ENCODE data around the gene ANKRD40CL.

ANKRD40CL gene

DNA sequence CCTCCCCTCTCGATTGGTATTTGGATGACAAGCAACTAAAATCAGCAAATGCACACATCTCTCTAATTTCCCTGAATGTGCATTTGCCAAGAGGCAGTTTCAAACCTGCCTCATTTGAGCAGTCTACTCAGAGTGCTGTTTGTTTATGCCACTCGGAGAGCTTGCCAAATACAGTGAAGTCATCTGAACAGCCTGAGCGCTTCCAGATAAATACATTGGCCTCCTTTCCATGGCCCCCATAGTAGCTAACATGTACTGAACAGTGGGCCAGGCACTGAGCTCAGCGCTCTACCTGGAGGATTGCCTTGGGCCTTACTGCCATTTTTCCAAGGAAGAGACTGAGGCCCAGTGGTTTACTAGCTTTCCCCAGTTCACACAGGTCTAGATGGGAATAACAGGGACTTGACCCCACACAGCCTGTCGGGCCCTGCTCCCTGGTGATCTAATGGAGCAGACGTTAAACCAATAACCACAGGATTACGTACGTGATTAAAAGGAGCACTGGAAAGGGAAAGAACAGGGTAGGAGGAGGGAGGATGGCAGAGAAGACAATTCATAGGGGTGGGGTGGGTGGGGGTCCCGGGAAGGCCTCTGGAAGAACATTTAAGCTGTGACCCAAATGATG, 18.7 kb upstream of the ANKRD40CL start:
- no peak for DNase-seq

DNA sequence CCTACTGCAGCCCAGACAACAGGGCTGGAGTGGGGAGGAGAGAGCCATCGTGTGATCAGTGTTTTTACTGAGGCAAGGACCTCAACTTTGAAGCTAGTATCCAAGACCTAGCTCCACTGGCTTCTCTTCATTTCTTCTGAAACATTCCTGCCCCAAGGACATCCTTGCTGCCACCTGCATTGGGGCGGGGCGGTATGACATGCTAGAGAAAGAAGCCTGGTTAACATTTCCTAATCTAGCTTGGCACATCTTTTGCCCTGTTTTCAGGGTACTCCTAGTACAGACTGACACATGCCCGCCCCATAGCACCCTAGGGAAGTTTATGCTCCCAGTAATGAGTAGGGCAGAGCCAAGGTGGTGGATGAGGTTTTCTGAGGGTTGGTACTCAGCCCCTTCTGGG, 17.8 kb upstream of the ANKRD40CL start:
- no peak for DNase-seq

DNA sequence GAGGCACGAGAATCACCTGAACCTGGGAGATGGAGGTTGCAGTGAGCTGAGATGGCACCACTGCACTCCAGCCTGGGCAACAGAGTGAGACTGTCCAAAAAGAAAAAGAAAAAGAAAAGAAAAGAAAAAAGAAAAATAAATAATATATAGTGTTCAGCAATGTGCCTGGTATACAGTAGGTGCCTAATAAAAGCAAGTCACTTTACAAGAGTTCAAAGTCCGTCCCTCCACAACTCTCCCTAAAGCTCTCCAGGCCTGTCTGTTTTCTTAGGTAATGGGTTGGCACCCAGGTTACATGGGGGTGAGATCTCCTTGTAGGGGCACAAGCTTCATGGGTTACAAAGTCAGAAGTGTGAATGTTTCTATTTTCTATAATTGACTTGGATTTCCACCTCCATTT, 16.6 kb upstream of the ANKRD40CL start:
- DNase-seq, result no peak

DNA sequence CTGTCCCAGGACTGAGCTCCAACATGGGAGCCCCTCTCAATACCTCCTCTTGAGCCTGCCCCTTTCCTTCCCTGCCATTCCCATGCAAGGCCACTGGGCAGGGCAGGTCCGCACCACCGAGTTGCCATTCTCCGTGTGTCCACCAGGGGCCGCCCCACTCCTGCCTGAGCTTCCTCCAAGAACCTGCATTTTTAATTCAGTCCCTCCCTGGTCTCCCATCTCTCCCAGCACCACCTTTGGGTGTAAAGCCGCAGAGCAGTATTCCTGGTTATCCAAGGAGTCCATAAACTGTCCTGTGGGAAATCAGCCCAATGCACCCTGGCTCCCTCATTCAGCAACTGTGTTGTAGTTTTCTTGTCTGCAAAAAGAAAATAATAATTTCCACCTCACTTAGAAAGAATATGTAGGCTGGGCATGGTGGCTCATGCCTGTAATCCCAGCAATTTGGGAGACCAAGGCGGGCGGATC, 15.9 kb upstream of the ANKRD40CL start:
- peak; percentile 72 to 73 for DNase-seq

DNA sequence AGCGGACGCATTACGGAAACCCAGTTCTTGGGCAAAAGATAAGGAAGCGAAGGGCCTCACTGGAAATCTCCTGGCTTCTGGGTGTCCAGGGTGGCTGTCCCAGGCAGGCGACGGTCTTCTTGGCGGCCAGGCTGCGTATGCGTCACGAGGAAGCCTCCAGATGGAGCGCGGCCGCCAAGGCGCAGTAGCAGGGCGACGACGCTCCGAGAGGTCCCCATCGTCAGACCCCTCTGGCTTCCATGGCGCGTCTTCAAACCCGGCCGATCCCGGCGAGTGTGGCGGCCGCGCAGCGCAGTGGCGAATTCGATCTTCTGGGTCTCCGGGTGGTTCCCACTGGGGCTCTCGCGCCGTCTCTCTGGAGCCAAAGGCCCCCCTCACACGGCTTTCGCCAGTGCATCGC, 13.8 kb upstream of the ANKRD40CL start:
- DNase-seq, result no peak

DNA sequence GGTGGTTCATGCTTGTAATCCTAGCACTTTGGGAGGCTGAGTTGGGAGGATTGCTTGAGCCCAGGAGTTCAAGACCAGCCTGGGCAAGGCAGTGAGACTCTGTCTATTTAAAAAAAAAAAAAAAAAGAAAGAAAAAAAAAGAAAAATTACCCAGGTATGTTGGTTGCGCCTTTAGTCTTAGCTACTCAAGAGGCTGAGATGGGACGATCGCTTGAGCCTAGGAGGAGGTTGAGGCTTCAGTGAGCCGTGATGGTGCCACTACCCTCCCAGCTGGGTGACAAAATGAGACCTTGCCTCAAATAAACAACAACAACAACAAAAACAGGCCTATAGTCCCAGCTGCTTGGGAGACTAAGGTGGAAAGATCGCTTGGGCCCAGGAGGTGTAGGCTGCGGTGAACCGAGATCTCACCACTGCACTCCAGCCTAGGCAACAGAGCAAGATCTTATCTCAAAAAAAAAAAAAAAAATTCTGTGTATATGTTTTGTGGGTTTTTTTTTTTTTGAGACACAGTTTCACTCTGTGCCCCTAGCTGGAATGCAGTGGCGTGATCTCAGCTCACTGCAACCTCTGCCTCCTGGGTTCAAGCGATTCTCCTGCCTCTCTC, 12.5 kb upstream of the ANKRD40CL start:
- peak; percentile 4 to 19 for DNase-seq

DNA sequence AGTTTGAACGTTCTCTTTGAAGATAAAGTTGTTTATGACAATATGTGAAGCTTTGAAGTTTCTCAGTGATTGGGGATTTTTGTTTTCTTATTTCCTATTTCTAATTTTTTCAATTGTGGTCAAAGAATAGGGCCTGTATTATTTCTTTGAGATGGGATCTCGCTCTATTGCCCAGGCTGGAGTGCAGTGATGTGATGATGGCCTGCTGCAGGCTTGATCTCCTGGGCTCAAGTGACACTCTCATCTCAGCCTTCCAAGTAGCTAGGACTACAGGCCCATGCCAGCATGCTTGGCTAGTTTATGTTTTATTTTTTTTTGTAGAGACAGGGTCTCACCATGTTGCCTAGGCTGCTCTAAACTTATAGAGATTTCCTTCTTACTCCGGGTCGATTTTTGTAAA, 11.7 kb upstream of the ANKRD40CL start:
- no peak for DNase-seq

DNA sequence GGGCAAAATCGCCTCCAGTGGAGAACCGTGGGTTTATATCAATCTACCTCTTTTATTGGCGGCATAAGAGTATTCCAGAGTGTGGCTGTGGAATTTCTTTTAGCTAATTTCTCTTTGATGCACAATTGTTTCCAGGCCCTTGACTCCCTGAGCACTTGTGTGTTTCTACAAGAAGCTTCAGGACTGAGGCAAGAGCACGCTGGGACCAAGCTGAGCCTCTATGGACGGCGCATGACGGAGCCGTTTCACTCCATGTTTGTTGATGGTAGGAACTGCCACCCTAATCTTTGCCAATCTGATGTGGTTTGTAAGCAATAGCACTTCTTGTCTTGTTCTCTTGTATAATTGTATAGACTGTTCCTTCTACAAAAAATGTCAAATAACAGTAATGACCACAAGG, 11.2 kb upstream of the ANKRD40CL start:
- no peak for DNase-seq

DNA sequence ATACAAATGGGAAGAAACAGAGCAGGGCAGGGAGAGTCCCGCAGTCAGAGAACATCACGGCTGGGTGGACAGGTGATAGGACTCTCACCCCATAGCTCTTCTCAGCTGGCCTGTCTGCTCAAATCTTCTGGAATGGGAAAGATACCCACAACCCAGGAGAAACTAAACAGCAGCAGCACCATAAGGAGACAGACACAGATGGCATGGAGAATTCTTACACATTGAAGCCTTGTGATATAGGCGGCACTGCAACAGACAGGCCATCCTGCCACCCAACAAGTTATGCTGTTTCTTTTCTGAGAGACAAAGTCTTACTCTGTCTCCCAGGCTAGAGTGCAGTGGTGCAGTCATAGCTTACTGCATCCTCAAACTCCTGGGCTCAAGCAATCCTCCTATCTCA, 8.6 kb upstream of the ANKRD40CL start:
- DNase-seq, result no peak

DNA sequence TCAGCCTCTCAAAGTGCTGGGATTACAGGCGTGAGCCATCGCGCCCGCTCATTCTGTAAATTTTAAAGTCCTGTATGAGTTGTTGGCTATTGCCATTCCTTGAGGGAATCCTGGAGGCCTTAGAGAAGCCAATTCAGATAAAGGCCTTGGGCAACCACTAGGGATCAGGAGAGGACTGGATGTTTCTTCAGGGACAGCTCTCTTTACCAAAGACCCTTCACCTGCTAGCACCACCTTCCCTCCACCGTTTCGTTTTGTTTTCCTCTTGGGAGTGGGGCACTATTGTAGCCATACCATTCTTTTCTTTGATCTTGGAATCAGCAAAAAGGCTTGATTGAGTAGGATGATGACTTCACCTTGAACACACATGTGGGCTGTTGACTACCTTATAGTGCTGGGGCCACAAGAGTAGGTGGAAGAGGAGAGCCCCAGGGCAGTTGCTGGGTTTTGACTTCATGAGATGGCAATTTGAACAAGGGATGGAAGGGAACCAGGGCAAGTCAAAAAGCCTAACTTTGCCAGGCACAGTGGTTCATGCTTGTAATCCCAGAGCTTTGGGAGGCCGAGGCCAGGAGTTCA, 7.0 kb upstream of the ANKRD40CL start:
- DNase-seq, result no peak

DNA sequence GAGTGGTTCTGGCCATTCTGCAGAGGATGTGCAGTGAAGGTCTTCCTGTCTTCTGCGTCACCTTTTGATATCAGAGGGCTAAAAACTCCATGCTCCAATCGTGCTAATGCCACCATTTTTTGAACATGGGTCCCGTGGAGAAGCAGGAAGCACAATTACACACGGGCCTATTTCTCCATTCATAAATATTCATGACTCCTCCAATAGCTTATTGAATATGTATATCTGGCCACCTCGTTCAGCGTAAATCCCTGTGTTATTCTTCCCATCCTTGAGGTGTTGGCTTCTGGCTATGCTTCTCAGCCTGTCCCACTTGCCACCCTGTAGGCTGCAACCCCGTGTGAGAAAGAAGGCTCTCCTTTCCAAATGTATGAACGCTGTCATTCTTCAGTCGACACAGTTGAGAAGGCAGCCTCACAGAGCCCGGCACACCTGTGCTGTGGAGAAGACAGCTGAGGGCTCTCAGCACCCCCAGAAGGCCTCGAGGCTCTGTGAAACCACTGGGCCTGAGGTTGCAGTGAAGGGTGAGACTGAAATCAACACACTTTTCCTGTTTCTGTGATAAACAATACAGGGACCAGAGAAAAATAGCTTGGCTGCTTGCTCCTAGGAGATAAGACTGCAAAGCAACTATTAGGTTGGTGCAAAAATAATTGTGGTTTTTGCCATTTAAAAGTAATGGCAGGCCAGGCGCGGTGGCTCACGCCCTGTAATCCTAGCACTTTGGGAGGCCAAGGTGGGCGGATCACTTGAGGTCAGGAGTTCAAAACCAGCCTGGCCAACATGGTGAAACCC, 4.9 kb upstream of the ANKRD40CL start:
- DNase-seq, result no peak

DNA sequence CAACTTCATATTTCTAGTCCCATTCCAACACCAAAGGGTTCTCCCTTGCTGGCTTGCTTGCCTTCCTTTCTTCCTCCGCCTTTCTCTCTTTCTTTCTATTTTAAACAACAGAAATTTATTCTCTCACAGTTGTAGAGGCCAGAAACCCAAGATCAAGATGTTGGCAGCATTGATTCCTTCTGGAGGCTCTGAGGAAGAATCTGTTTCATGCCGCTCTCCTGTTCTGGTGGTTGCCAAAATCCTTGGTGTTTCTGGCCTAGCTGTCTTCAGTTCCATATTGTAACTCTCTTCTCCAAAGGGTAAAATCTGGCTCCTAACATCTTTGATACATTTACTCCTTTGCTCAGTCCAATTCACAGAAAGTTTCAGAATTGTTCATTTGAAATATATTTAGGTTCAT, 3.0 kb upstream of the ANKRD40CL start:
- no peak for DNase-seq

DNA sequence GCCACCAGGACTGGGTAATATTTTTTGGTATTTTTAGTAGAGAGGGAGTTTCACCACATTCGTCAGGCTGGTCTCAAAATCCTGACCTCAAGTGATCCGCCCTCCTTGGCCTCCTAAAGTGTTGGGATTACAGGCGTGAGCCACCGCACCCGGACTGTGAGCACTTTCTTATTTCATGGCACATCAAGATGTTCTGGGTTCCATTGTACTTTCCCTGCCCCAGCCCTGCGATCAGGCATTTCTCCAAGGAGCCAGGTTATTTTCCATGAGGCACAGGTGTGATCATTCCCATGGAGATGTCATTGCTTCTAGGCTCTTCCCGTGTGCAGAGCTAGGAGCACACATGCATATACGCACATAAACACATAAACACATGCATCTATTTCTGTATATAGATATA, 2.6 kb upstream of the ANKRD40CL start:
- DNase-seq, result no peak

DNA sequence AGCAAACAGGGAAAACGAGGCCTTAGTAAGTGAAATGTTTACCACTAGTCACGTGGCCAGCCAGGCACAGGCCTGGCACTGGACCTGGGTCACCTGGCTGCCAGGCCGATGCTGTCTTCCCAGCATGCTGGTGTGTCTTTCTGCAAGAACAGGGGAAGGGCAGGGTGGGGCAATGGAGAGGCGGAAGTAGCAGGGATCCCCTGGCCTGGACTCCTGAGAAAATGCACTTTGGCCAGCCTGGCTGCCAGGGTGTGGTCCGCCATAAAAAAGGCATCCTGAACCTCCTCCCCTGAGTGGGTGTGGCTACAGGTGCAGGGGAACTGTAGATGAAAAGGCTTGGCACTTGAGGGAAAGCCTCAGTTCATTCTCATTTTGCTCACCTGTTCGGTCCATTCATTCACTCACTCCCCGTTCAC, 1.0 kb upstream of the ANKRD40CL start:
- no peak for DNase-seq

DNA sequence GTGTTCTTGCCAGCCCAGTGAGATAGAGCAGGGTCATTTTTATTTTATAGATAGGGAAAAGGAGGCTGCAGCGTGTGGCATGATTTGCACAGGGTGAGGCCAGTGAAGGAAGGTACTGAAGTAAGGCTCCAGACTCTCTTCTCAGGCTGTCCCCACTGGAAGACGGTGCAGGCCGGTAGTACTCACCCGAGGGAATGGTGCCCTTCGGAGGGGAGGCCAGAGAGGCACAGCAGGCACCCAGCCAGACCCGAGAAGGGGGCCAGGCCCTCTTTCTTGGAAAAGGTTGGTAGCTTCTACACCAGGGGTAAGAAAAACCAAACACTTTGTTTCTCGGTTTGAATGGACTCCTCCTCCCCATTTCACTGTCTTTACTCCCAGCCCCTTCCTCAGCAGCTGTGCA, 288 bp downstream of the ANKRD40CL start:
- no peak for DNase-seq

DNA sequence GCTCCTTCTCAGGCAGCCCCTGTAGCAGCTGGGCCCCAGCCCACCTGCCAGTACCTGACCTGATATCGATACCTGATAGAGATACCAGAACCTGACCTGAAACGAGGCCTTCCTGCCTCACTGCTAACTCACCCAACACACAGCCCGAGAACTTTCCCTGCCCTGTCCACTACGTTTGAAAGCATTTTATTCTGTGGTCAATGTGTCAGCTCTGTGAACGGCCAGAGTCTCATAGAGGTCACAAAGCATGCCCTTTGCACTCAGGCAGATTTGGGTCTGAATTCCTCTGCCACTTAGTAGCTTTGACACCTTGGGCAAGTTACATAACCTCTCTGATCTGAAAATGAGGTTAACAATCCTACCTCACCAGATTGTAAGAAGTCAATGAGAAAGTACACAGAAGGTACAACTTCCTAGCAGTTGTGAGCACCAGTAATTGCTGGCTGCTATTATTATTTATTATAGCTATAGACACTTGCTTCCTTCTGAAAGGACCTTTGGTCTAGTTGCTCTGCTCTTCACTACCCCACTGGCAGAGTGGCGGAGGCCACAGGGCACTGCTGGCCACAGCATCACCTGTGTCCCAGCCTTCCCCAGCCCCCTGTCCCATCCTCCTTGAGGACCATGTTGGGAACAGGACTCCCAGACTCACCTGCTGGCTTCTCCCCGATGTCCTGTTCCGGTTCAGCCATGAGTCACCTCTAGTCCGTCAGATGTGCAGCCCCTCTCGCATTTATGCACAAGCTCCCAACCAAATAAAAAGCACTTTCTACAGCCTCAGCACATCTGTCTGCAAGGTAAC, 895 bp downstream of the ANKRD40CL start:
- DNase-seq, result no peak

DNA sequence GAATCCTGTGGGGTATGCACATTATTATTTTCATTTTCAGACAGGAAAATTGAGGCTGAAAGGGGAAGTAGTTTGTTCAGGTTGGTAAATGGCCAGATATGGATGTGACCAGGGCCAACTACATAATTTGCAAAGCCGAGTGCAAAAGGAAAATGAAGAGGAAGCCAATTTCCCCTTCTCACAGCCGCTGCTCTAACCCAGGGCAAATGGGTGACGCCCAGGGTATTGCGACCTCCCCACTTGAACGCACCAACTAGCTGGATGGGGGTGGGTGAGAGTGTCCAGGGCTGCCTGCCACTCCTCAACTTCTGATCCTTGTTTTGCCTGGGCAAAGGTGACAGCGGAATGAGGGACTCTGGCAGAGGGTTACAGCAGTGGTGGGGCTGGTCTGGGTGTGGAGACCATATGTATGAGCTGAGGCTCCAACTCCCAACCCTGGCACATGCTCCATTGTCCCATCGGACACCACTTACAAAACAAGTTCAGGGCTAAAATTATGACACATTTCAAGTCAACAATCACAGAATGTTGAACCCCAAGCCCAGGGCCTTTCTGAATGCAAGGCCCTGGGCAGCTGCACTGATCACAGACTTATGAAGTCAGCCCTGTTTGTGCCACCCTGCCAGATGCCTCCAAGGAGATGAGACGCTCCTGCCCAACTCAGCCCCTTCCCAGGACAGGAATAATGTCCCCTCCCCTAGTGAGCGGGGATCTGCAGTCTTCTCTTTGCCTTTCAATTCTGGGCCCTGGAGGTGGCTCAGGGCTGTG, 1.7 kb downstream of the ANKRD40CL start:
- DNase-seq, result no peak

DNA sequence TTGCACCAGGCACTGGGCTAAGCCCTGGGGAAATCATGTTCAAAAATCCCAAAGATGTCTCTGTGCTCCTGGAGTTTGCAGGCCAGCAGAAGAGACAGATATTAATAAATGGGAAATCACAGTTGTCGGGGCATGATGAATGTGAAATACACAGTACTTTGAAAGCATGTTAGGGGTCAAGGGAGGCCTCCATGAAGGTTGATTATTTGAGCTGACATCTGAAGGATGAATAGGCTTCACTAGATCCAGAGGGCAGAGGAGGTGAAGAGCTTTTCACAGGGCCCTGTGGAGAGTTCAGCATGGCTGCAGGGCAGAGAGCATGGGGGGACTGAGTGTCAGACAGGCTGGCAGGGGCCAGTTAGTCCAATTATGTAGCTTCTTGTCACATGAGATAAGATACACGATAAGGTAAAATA, 2.6 kb downstream of the ANKRD40CL start:
- no peak for DNase-seq

DNA sequence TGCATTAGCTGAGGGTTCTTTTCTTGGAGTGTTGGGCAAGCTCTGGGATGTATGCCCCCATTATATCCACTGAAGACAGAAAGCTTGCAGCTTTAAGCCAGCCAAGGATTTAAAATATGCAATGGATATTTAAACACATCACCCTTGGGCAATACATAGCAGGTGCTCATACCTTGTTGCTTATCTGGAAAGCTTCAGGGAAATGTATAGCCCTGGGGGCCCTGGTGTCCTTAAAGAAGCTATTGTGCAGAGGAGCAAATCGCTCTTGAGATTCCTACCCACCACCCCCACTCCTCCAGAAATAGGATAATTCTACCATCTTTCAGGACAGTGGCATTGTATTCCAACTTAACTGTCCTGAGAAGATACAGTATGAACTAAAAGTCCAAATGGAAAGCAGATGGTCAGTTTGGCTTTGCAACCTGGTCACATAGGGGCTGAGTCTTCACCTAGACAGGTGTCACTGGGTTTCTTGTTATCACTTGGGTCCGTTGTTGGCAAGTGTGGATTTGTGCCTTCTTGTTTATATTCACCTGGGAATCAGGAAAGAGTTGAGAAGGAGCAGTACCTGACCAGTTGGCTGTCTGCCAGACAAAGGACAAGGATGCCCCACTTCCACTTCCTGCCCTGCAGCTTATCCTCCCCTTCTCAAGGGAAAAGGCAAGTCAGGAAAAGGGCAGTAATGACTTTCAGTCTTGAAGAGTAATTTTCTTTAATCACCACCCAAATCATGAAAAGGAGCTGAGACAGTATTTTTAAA, 3.4 kb downstream of the ANKRD40CL start:
- DNase-seq, result no peak

DNA sequence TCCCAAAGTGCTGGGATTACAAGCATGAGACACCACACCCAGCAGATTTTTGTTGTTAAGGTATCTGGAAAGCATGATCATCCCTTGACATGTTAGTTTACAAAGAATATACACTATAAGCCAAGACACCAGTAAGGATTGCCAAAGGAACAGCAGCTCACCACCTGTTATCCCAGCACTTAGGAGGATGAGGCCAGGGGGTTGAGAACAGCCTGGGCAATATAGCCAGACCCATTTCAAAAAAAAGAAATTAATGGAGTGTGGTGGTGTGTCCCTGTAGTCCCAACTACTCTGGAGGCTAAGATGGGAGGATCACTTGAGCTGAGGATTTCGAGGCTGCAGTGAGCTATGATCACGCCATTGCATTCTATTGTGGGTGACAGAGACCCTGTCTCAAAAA, 5.1 kb downstream of the ANKRD40CL start:
- no peak for DNase-seq

DNA sequence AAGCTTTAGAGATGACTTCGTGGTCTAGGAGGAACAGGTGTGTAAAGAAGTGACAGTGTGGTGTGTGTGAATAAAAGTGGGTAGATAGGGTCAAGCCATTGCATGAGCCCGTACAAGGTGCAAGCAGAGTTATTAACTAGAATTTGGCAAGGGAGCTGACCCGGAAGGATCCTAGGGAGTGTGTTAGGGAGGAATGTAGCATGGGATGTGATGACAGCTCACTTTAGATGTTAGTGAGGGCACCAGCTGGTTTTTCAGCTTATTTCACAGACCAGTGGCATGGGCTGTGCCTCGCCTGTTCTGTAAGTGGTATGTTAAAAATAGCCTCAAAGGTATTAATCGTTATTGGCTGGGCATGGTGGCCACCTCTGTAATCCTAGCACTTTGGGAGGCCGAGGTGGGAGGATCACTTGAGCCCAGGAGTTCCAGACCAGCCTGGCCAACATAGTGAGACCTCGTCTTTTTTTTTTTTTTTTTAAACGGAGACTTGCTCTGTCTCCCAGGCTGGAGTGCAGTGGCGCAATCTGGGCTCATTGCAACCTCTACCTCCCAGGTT, 8.3 kb downstream of the ANKRD40CL start:
- DNase-seq, result no peak
